ENCODE measurements around the gene CTCFL. TPM values are rescaled to one million over a fixed set of nuclear protein-coding genes. Genes with fewer than 3 reads are reported as not detected.

CTCFL gene
- total RNA-seq, 1 experiment from 2014 or later = 0.90 TPM

DNA sequence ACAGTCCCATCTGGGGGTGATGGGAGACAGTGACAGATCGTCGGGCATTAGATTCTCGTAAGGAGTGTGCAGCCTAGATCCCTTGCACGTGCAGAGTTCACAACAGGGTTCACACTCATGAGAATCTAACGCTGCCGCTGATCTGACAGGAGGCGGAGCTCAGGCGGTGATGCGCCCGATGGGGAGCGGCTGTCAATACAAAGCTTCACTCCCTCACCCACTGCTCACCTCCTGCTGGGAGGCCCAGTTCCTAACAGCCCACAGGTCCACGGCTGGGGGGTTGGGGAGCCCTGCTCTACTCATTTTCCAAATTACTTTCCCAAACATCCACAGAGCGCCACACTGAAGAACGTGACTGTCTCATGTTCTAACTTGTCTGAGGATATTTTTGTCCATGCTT lies 25.3 kb downstream of the CTCFL start:
- CTCF ChIA-PET = interaction anchor here (0.7 to 1.6 kb wide), 2 partner anchors 118 to 944 kb away, joined by 3 to 5 read pairs; no protein-coding TSS in a partner anchor
- H3K9me3 ChIP-seq (ENCODE audit: low read depth, low read length, poor library complexity, severe bottlenecking) = no peaks in the 10 kb centered on the region
- BruUV-seq (replicated peaks) = no TSS peak

DNA sequence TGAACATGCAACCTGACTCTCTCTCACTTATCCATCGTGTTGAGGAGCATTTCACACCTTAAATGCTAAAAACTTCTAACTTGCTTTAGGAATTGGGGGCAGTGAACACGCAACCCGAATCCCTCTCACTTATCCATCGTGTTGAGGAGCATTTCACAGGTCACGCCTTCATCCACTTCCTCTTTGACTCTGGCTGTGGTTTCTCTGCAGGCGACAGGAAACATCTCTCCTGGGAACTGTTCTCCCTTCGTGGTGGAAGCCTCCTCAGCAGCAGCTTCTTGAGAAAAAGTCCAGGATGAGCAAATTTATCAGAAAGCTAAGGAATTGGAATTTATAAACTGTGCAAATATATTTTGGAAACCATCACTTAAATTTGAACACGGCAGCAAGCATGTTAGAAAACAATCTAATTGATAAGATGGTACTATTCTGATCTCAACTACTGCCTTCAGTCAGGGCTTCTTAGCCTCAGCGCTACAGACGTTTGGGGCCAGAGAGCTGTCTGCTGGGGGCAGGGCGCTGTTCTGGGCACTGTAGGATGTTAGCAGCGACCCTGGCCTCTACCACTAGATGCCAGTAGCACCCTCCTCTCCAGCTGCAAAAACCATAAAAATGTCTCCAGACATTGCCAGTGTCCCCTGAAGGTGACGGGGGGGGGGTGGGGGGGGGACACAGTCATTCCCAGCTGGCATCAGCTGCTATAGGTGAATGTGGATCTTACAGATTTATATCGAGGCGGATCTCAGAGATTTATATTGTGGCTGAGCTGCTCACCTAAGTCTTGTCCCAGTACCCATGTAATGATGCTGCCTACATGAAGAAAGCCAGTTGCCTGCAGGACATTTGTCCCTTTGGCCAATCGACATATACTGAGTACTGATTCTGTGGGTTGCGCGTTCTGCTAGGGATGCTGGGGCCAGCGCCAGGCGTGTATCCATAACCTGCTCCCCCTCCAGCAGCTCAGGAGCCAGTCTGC lies 26.2 kb downstream of the CTCFL start:
- intact Hi-C loops (cut with micrococcal nuclease; ENCODE audit: unreplicated experiment) = loop anchor here (5.0 kb wide), 2 partner anchors 99 to 406 kb away; no protein-coding TSS in a partner anchor
- Histone ChIP-seq H3K4me1 (ENCODE audit: insufficient read depth, low read length, poor library complexity, severe bottlenecking) (peaks cover 5% of the 10 kb centered on the region), H3K27ac (ENCODE audit: low read depth, low read length, poor library complexity, severe bottlenecking) (no peak overlapping the region), H3K27me3 (replicated peaks; ENCODE audit: insufficient read depth, low read depth, low read length, poor library complexity) (peaks cover 7% of the 10 kb centered on the region), H3K36me3 (ENCODE audit: insufficient read depth, low read length, poor library complexity, severe bottlenecking) (no peaks in the 10 kb centered on the region), H3K4me3 (ENCODE audit: low read depth, low read length, poor library complexity, severe bottlenecking) (no peak overlapping the region), H3K9me3 (ENCODE audit: low read depth, low read length, poor library complexity, severe bottlenecking) (no peaks in the 10 kb centered on the region)
- peak; percentile 46 for DNase-seq (ENCODE audit: low spot score)
- TF ChIP-seq EZH2 (IDR thresholded peaks at IDR 0.05; ENCODE audit: borderline replicate concordance, low read depth, low read length, poor library complexity, severe bottlenecking) = no peak
- TF ChIP-seq, protein P1, sequence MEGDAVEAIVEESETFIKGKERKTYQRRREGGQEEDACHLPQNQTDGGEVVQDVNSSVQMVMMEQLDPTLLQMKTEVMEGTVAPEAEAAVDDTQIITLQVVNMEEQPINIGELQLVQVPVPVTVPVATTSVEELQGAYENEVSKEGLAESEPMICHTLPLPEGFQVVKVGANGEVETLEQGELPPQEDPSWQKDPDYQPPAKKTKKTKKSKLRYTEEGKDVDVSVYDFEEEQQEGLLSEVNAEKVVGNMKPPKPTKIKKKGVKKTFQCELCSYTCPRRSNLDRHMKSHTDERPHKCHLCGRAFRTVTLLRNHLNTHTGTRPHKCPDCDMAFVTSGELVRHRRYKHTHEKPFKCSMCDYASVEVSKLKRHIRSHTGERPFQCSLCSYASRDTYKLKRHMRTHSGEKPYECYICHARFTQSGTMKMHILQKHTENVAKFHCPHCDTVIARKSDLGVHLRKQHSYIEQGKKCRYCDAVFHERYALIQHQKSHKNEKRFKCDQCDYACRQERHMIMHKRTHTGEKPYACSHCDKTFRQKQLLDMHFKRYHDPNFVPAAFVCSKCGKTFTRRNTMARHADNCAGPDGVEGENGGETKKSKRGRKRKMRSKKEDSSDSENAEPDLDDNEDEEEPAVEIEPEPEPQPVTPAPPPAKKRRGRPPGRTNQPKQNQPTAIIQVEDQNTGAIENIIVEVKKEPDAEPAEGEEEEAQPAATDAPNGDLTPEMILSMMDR (conservative IDR thresholded peaks at IDR 0.05; ENCODE audit: low read depth, low read length) = peak; percentile 42
- no TSS peak for BruUV-seq (replicated peaks)
- CTCF ChIA-PET = interaction anchor here (0.5 to 1.6 kb wide), 3 partner anchors 52 to 944 kb away, joined by 3 to 10 read pairs (median 5); no protein-coding TSS in a partner anchor
- POLR2A ChIA-PET (ENCODE audit: low non-redundant PET) = no interaction called here

More for the DNA sequence above, 25.3 kb downstream of the CTCFL start:
- H3K27me3 ChIP-seq (replicated peaks; ENCODE audit: insufficient read depth, low read depth, low read length, poor library complexity) = peaks cover 7% of the 10 kb centered on the region
- TF ChIP-seq, protein P1 (conservative IDR thresholded peaks at IDR 0.05; ENCODE audit: low read depth, low read length) = no peak
- no peak for TF ChIP-seq EZH2 (IDR thresholded peaks at IDR 0.05; ENCODE audit: borderline replicate concordance, low read depth, low read length, poor library complexity, severe bottlenecking)
- DNase-seq (ENCODE audit: low spot score) = no peak
- POLR2A ChIA-PET (ENCODE audit: low non-redundant PET) = no interaction called here
- H3K27ac ChIP-seq (ENCODE audit: low read depth, low read length, poor library complexity, severe bottlenecking) = no peak overlapping the region
- no peaks in the 10 kb centered on the region for H3K36me3 ChIP-seq (ENCODE audit: insufficient read depth, low read length, poor library complexity, severe bottlenecking)
- H3K4me1 ChIP-seq (ENCODE audit: insufficient read depth, low read length, poor library complexity, severe bottlenecking) = peaks cover 5% of the 10 kb centered on the region
- intact Hi-C loops (cut with micrococcal nuclease; ENCODE audit: unreplicated experiment) = loop anchor here (5.0 kb wide), 2 partner anchors 98 to 407 kb away; no protein-coding TSS in a partner anchor
- H3K4me3 ChIP-seq (ENCODE audit: low read depth, low read length, poor library complexity, severe bottlenecking) = no peak overlapping the region

DNA sequence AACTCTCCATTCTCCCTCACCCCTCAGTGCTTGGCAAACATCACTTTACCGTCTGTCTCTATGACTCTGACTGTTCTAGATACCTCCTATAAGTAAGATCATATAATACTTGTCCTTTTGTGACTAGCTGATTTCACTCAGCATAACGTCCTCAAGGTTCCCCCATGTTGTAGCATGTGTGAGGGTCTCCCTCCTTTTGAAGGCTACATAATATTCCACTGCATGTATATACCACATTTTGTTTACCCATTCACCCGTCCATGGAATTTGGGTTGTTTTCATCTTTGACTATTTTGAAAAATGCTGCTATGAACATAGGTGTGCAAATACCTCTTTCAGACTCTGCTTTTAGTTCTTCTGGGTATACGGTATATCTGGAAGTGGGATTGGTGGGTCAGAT lies 28.3 kb downstream of the CTCFL start:
- ChIA-PET CTCF (no interaction called here), POLR2A (ENCODE audit: low non-redundant PET) (no interaction called here)
- no peak overlapping the region for H3K4me3 ChIP-seq (ENCODE audit: low read depth, low read length, poor library complexity, severe bottlenecking)
- no peak overlapping the region for H3K27ac ChIP-seq (ENCODE audit: low read depth, low read length, poor library complexity, severe bottlenecking)
- H3K36me3 ChIP-seq (ENCODE audit: insufficient read depth, low read length, poor library complexity, severe bottlenecking) = no peaks in the 10 kb centered on the region
- no peak for TF ChIP-seq EZH2 (IDR thresholded peaks at IDR 0.05; ENCODE audit: borderline replicate concordance, low read depth, low read length, poor library complexity, severe bottlenecking)
- TF ChIP-seq, protein P1 (conservative IDR thresholded peaks at IDR 0.05; ENCODE audit: low read depth, low read length) = no peak
- no TSS peak for BruUV-seq (replicated peaks)
- intact Hi-C loops (cut with micrococcal nuclease; ENCODE audit: unreplicated experiment) = loop anchor here (5.0 kb wide), 2 partner anchors 101 to 404 kb away; no protein-coding TSS in a partner anchor
- peaks cover 5% of the 10 kb centered on the region for H3K4me1 ChIP-seq (ENCODE audit: insufficient read depth, low read length, poor library complexity, severe bottlenecking)
- H3K9me3 ChIP-seq (ENCODE audit: low read depth, low read length, poor library complexity, severe bottlenecking) = no peaks in the 10 kb centered on the region
- H3K27me3 ChIP-seq (replicated peaks; ENCODE audit: insufficient read depth, low read depth, low read length, poor library complexity) = peaks cover 7% of the 10 kb centered on the region
- no peak for DNase-seq (ENCODE audit: low spot score)

All from A673 (cell line).